ENCODE data around the gene ADGRA1.

The ADGRA1 gene

DNA sequence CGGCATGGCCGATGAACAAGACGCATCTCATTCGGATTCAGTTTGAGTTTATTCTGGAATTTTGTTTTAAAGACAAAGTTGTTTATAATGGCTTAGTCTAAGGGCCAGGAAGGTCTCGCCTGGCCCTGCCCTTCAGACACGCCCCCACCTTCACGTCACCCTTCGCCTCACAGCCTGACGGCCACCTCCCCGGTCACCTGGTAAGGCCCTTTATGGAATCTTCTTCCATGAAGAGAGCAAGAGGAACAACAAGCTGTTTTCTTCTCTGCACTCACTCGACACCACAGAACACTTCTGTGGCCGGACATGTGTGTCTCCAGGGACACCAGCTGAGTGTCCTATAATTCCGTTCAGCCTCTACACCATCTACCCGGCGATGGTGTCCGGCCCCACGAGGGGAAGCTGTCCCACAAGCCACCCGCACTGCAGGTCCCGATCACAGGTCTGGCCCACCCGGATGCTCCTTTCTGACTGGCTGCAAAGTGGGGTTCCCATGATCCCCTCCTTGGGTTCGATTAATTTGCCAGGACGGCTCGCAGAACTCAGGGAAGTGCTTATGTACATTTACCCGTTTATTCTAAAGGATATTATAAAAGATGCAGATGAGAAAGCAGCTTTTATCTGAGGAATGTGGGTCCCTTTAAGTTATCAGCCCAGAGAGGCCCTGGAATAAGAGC, 54.9 kb downstream of the ADGRA1 start:
- TF ChIP-seq YY1 (IDR thresholded peaks at IDR 0.05; ENCODE audit: low read depth) (no peak), TAF1 (IDR thresholded peaks at IDR 0.05; ENCODE audit: low read depth) (no peak), EP300 (IDR thresholded peaks at IDR 0.05; ENCODE audit: borderline replicate concordance) (no peak), CREB1 (IDR thresholded peaks at IDR 0.05; ENCODE audit: low read depth) (no peak), NFIC (IDR thresholded peaks at IDR 0.05) (no peak), REST (IDR thresholded peaks at IDR 0.05; ENCODE audit: low read depth) (no peak), EGR1 (IDR thresholded peaks at IDR 0.05) (no peak), TEAD4 (IDR thresholded peaks at IDR 0.05) (no peak), CEBPB (IDR thresholded peaks at IDR 0.05) (no peak), USF1 (IDR thresholded peaks at IDR 0.05) (no peak), ZBTB7A (IDR thresholded peaks at IDR 0.05; ENCODE audit: low read depth) (no peak), RAD21 (IDR thresholded peaks at IDR 0.05; ENCODE audit: low read depth) (no peak), TCF12 (IDR thresholded peaks at IDR 0.05; ENCODE audit: low read depth) (no peak), FOXM1 (IDR thresholded peaks at IDR 0.05; ENCODE audit: borderline replicate concordance, low read depth) (no peak)
- TF ChIP-seq, protein P1, sequence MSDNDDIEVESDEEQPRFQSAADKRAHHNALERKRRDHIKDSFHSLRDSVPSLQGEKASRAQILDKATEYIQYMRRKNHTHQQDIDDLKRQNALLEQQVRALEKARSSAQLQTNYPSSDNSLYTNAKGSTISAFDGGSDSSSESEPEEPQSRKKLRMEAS (IDR thresholded peaks at IDR 0.05) = no peak

DNA sequence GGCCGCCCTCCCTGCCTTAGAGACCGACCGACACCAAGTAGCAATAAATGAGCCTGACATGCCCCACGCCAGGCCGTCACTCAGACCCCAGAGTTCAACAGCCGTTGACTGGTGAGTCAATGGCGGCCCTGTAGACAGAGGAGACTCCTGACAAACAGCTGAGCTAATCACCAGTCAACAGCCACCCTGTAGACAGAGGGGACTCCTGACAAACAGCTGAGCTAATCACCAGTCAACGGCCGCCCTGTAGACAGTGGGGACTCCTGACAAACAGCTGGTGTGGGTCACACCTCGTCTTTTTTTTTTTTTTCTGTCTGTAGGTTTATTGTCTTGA, 55.4 kb downstream of the ADGRA1 start:
- TF ChIP-seq RAD21 (IDR thresholded peaks at IDR 0.05; ENCODE audit: low read depth) (no peak), NFIC (IDR thresholded peaks at IDR 0.05) (no peak), REST (IDR thresholded peaks at IDR 0.05; ENCODE audit: low read depth) (no peak), TCF12 (IDR thresholded peaks at IDR 0.05; ENCODE audit: low read depth) (no peak), YY1 (IDR thresholded peaks at IDR 0.05; ENCODE audit: low read depth) (no peak), CREB1 (IDR thresholded peaks at IDR 0.05; ENCODE audit: low read depth) (no peak), USF1 (IDR thresholded peaks at IDR 0.05) (no peak), ZBTB7A (IDR thresholded peaks at IDR 0.05; ENCODE audit: low read depth) (no peak), TEAD4 (IDR thresholded peaks at IDR 0.05) (no peak), FOXM1 (IDR thresholded peaks at IDR 0.05; ENCODE audit: borderline replicate concordance, low read depth) (no peak), EGR1 (IDR thresholded peaks at IDR 0.05) (no peak), TAF1 (IDR thresholded peaks at IDR 0.05; ENCODE audit: low read depth) (no peak), EP300 (IDR thresholded peaks at IDR 0.05; ENCODE audit: borderline replicate concordance) (no peak), CEBPB (IDR thresholded peaks at IDR 0.05) (no peak)
- TF ChIP-seq, protein P1 (IDR thresholded peaks at IDR 0.05) = no peak

- TF ChIP-seq CEBPB (IDR thresholded peaks at IDR 0.05) (no peak), EP300 (IDR thresholded peaks at IDR 0.05; ENCODE audit: borderline replicate concordance) (no peak), NFIC (IDR thresholded peaks at IDR 0.05) (no peak), FOXM1 (IDR thresholded peaks at IDR 0.05; ENCODE audit: borderline replicate concordance, low read depth) (no peak), EGR1 (IDR thresholded peaks at IDR 0.05) (no peak), REST (IDR thresholded peaks at IDR 0.05; ENCODE audit: low read depth) (no peak), CREB1 (IDR thresholded peaks at IDR 0.05; ENCODE audit: low read depth) (no peak), TEAD4 (IDR thresholded peaks at IDR 0.05) (no peak), ZBTB7A (IDR thresholded peaks at IDR 0.05; ENCODE audit: low read depth) (no peak), TCF12 (IDR thresholded peaks at IDR 0.05; ENCODE audit: low read depth) (no peak), TAF1 (IDR thresholded peaks at IDR 0.05; ENCODE audit: low read depth) (no peak), RAD21 (IDR thresholded peaks at IDR 0.05; ENCODE audit: low read depth) (no peak), YY1 (IDR thresholded peaks at IDR 0.05; ENCODE audit: low read depth) (no peak), USF1 (IDR thresholded peaks at IDR 0.05) (no peak)
- TF ChIP-seq, protein P1 (IDR thresholded peaks at IDR 0.05) = no peak
Measured at GRCh38 chr10:133143546-133143945, 55.8 kb downstream of the ADGRA1 start.
